VCaP (cell line): ENCODE data around the gene DOK4.

Experiments used
- H3K27ac ChIP-seq: fragments of 450-650 bp; 2 replicates; pipeline ENCODE4 v1.5.1; 2017
- TF ChIP-seq, protein P1 (sequence below): fragments of 450-650 bp; conservative IDR thresholded peaks from 2 replicates; pipeline ENCODE4 v1.5.1; 2017; ENCODE audit warnings: mild to moderate bottlenecking, moderate library complexity

The DOK4 gene

DNA sequence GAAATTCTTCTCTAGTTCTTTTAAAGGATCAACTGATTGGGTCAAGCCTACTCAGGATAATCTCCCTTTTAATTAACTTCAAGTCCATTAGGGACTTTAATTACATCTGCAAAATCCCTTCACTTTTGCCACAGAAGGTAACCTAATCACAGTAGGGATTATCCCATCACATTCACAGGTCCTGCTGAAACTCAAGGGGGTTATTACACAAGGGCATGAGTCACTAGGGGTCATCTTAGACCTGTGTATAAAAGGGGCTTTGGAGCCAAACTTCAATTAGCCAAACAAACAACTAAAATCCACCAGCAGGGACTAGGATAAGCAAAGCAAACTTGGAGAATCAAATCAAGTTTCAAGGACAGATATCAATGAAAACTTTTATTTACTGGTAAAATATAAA is 58.5 kb downstream of the DOK4 start:
- TF ChIP-seq, protein P1, sequence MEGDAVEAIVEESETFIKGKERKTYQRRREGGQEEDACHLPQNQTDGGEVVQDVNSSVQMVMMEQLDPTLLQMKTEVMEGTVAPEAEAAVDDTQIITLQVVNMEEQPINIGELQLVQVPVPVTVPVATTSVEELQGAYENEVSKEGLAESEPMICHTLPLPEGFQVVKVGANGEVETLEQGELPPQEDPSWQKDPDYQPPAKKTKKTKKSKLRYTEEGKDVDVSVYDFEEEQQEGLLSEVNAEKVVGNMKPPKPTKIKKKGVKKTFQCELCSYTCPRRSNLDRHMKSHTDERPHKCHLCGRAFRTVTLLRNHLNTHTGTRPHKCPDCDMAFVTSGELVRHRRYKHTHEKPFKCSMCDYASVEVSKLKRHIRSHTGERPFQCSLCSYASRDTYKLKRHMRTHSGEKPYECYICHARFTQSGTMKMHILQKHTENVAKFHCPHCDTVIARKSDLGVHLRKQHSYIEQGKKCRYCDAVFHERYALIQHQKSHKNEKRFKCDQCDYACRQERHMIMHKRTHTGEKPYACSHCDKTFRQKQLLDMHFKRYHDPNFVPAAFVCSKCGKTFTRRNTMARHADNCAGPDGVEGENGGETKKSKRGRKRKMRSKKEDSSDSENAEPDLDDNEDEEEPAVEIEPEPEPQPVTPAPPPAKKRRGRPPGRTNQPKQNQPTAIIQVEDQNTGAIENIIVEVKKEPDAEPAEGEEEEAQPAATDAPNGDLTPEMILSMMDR, result no peak
- no peak overlapping the region for H3K27ac ChIP-seq

GRCh38 chr16:57427307-57427706 is 59.0 kb downstream of the DOK4 start:
- H3K27ac ChIP-seq, result no peak overlapping the region
- TF ChIP-seq, protein P1, result no peak

- TF ChIP-seq, protein P1, result no peak
- H3K27ac ChIP-seq, result no peak overlapping the region
Observed at GRCh38 chr16:57426356-57426755, 59.9 kb downstream of the DOK4 start.

DNA sequence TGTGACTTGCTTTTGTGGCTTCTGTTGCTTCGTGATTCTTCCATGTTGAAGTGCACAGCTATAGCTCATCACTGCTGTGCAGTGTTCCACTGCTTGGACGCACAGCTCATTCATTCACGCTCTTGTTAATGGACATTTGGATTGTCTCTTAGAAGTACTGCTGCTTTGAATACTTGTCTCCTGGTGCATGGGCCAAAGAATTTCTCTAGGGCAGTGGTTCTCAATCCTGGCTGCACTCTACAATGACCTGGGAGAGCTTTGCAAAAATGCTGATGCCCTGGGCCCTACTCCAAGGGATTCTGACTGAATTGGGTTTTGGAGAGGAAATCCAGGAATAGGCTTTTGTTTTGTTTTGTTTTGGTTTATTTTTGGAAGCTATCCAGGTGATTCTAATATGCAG is 61.7 kb downstream of the DOK4 start:
- TF ChIP-seq, protein P1, result no peak

DNA sequence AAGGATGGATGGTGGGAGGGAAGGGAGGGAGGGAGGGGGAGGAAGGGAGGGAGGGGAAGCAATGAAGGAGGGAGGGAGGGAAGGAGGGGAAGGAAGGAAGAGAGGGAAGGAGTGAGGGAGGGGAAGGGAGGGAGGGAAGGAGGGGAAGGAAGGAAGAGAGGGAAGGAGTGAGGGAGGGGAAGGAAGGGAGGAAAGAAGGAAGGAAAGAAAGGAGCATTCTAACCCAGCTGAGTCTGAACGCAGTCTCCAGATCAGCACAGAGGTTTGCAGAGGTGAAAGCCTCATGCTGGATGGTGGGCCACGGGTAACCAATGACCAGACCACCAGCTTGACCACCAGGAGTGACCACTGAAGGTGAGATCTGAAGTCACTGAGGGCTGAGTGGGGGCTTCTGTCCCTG is 63.1 kb downstream of the DOK4 start:
- H3K27ac ChIP-seq, result no peak overlapping the region
- TF ChIP-seq, protein P1, result no peak

More for the DNA sequence above, 61.7 kb downstream of the DOK4 start:
- no peak overlapping the region for H3K27ac ChIP-seq

DNA sequence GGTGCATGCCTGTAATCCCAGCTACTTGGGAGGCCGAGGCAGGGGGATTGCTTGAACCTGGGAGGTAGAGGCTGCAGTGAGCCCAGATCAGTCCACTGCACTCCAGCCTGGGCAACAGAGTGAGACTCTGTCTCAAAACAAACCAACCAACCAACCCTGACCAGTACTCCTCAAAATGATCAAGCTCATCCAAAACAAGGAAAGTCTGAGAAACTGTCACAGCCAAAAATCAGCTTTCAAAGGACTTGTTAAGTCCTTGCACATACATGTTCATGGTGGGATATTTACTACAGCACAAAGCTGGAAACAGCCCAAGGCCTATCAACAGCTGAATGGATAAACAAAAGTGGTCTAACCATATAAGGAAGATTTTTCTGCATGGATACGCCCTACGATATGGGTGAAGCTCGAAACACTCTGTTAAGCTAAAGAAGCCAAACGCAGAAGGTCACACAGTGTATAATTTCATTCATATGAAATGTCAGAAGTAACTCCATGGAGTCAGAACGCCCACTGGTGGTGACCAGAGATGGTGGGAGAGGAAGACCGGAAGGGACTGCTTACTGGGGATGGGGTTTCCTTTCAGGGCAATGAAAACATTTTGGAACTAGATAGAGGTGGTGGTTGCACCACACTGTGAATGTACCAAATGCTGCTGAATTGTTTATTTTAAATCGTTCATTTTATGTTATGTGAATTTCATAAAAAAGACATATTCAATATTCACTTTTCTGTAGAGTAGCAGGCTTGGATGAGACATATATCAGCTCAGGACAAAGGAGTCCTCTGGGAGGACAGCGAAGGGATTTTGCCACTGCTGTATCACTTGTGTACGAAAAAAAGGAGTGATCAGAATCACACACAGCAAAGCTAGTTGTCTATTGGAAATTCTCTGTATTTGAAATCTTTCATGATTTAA is 64.0 kb downstream of the DOK4 start:
- TF ChIP-seq, protein P1, result peak; percentile 75
- H3K27ac ChIP-seq, result no peak overlapping the region
